ENCODE measurements around the gene PFKL.
"Not testable (repeated sequence)": the region's sequence is repeated elsewhere in the genome, so short reads cannot be mapped to it uniquely, and the experiment has no call there.

Gene PFKL

DNA sequence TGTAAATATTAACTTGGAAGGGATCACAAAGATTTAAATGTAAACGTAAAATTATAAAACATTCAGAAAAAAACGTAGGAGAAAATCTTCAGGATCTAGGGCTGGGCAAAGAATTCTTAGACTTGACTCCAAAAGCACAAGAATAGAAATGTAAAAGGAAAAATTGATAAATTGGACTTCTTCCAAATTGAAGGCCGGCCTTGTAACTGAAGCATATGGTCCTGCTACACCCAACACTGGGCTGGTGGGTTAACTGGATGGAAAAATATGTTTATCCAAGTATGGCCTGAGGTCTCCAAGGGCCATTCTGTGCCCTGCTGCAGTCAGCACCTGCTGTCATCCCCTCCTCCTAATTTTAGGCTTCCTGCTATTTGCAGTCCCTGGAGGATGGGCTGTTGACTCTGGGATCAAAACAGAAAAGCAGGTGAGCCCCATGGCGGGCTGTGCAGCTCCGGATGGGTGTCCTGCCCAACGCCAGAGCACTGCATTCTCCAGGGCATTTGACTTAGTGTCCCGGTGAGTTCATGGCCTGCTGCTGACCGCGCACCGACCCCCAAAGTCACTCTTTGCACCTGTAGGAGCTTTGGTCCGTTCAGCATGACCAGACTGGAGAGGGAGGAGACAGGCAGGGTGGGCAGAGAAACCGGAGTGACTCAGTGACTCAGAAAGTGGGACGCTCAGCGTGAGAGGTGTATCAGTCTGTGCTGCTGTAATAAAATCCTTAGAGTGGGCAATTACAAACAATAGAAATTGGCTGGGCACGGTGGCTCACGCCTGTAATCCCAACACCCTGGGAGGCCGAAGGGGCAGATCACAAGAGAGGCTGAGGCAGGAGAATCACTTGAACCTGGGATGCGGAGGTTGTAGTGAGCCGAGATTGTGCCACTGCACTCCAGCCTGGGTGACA lies 20.2 kb upstream of the PFKL start:
- no peak for DNase-seq

DNA sequence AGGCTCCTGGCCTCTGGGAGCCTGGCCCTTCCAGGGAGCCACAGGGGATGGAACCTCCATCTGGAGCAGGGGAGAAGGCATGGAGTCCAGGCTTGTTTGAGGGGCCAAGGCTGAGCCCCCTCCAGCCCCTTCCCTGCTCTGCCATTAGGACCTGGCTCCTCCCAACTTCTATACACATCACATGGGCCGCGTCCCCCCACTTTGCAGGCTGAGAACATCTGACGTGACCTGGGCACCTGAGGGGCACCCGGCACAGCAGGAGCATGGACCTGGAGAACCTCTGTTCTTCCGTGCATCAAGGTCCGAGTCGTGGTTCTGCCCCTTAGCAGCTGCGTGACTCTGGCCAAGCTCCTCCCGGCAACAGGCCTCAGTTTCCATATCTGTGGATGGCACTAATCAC lies 18.1 kb upstream of the PFKL start:
- no peak for DNase-seq

DNA sequence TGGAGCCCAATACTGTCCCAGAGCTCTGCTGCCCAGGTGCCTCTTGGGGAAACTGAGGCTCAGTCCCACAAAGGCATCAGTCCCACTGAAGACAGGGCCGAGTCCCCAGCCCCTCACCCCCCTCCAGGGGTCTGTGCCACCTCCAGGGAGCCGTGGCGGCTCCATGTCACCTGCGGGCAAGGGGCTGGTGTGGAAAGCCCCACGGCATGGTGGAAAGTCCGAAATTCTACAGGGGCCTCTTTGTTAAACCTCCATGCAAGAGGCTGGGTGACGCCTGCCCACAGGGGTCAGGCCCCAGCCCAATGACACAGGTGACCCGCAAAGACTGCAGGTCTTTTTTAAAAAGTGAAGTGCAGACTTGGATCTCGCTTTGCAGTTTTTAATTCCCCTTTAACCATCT lies 17.5 kb upstream of the PFKL start:
- DNase-seq: no peak

DNA sequence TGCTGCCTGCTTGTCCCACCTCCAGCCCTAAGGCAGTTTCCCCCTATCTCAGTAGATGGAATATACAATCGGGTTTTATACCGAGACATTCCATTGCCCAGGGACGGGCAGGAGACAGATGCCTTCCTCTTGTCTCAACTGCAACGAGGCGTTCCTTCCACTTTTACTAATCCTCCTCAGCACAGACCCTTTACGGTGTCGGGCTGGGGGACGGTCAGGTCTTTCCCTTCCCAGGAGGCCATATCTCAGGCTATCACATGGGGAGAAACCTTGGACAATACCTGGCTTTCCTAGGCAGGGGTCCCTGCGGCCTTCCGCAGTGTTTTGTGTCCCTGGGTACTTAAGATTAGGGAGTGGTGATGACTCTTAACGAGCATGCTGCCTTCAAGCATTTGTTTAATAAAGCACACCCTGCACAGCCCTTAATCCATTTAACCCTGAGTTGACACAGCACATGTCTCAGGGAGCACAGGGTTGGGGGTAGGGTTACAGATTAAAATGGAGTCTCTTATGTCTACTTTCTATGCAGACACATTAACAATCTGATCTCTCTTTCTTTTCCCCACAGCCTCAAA lies 16.6 kb upstream of the PFKL start:
- DNase-seq: not testable (repeated sequence)

DNA sequence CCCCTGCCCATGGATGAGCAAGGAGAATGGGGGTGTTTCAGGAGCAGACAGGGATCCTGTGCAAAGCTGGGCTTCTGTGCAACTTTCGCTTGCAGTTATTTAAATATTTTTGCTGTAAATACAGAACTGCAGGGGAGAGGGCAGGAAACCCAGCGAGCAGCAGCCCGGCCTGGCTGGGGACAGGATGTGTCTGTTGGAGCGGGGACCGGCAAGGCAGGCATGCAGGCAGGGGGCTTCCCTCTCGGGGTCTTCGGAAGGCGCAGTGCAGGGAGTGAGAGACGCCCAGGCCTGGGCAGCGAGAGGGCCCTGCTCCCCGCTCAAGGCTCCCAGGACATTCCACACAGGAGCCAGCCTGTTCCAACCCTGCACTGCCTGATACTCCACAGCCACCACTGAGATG lies 15.9 kb upstream of the PFKL start:
- DNase-seq: no peak

DNA sequence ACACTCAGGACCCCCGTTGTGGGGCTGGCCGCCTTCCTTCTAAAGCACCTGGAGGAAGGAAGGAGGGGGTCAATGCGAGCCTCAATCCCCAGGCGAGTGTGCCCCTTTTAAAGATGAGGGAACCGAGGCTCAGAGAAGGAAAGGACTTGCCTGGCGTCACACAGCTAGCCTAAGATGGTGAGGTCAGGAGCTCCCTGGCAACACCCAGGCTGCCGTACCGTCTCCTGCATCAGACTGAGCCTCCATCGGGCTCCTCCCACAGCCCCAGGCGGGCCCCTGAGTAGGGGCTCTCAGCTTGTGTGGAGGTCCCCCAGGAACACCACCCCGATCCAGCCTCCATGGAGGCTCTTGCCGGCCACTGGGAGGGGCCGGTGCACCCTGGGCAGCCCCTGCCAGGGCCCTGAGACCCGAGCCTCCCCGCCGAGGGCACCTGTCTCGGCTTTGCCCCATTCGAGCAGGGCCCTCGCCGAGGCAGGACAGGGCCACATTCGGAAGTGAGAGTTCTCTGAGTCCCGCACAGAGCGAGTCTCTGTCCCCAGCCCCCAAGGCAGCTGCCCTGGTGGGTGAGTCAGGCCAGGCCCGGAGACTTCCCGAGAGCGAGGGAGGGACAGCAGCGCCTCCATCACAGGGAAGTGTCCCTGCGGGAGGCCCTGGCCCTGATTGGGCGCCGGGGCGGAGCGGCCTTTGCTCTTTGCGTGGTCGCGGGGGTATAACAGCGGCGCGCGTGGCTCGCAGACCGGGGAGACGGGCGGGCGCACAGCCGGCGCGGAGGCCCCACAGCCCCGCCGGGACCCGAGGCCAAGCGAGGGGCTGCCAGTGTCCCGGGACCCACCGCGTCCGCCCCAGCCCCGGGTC lies 14.5 kb upstream of the PFKL start, which contains the start of gene AIRE:
Gene AIRE (plus strand): TSS at position 739 of the 855 bp plus-strand sequence. CDS start 131 bp downstream, outside the sequence.
- no peak for DNase-seq

DNA sequence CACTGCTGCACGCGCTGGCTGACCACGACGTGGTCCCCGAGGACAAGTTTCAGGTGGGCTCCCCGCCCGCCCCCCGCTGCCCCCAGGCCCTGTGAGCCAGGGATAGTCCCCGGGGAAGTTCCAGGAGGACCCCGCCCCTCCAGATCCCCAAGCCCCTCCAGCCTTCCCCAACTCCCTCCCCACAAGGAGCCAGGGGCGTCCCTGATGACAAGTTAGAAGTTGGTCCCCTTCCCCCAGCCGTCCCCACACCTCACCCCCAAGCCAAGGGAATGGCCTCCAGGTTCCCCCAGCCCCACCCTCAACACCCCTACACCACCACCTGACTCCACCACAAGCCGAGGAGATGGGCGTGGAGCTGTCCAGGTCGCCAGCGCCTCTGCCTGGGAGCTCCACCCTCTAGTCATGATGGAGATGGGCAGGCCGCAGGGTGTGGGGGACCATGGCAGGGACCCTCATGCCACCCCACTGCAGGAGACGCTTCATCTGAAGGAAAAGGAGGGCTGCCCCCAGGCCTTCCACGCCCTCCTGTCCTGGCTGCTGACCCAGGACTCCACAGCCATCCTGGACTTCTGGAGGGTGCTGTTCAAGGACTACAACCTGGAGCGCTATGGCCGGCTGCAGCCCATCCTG lies 13.7 kb upstream of the PFKL start:
- no peak for DNase-seq

DNA sequence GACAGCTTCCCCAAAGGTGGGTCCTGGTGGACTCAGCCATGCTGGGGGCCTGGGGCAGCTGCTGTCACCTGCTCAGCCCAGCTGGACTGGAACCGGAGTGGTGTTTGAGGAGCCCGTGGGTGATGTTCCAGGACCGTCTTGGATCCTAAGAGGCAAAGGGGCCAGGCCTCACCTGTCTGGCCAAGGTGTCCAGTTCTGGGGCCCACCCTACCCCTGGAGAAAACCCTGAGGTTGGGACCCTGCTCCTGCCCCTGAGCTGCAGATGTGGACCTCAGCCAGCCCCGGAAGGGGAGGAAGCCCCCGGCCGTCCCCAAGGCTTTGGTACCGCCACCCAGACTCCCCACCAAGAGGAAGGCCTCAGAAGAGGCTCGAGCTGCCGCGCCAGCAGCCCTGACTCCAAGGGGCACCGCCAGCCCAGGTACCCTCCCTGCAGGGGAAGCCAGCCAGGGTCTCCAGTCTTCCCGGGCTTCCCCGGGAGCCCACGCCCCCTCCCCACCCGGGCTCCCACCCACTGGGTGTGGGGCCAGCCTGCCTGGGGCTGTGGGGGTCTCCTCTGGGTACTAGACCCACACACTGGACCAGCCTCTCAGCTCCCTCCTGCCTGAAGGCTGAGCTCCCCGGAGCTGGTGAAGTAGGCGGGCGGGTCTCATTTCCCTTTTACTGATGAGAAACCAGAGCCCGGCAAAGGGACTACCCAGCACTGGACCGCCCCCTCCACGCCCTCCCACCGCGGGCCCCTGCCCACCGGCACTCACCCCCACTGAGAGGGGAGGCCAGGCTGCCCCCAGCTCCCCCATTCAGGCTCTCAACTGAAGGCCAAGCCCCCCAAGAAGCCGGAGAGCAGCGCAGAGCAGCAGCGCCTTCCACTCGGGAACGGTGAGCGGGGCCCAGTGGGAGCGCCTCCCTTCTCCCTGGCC lies 12.9 kb upstream of the PFKL start:
- DNase-seq: no peak

DNA sequence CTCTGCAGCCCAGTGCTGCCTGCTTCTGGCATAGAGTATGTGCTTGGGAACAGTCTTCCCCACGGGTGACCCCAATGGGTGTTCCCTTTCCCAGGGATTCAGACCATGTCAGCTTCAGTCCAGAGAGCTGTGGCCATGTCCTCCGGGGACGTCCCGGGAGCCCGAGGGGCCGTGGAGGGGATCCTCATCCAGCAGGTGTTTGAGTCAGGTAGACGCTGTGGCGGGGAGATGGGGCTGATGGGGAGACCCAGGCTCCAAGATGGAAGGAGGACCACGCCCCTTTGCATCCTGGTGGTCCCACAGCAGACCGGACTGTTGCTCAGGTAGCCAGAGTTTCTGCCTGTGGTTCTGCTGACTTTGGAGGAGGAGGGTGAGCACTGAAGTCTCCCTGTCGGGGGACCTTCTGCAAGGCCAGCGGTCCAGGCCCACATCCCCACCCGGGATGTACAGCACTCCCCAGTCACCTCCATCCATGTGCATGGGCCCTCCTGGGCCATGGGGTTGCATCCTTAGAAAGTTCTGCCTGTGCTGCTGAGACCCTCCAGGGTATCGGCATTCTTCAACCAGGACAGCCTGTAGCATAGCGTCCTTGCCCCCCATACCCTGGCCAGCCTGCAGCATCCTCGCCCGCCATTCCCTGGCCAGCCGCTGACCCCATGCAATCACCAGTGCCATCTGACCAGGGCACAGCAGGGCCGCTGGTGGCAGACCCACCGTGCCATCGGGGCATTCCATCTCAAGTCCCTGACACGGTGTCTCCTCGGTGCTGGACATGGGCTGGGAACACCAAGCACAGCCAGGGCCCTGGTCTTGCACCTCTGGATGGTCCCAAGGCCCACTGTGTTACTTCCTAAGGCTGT lies 11.4 kb upstream of the PFKL start:
- DNase-seq: no peak

DNA sequence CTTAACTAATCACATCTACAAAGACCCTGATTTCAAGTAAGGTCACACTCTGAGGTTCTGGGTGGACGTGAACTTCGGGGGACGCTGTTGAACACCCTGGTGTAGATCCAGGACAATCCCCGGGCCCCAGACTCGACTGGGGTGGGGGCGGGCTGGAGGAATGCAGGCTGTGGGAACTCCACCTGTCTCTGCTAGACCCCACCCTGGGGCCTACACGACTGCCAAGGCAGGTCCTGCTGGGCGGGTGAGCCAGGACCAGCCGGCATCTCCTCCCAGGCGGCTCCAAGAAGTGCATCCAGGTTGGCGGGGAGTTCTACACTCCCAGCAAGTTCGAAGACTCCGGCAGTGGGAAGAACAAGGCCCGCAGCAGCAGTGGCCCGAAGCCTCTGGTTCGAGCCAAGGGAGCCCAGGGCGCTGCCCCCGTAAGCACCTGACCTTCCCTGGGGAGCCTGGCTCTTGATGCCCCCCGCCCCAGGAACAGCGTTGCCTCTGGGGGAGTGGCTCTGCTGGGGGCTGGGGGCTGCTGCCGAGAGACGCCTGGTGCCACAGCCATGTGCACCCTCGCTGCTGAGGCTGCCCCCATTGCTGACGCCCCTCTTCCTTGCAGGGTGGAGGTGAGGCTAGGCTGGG lies 10.4 kb upstream of the PFKL start:
- no peak for DNase-seq

DNA sequence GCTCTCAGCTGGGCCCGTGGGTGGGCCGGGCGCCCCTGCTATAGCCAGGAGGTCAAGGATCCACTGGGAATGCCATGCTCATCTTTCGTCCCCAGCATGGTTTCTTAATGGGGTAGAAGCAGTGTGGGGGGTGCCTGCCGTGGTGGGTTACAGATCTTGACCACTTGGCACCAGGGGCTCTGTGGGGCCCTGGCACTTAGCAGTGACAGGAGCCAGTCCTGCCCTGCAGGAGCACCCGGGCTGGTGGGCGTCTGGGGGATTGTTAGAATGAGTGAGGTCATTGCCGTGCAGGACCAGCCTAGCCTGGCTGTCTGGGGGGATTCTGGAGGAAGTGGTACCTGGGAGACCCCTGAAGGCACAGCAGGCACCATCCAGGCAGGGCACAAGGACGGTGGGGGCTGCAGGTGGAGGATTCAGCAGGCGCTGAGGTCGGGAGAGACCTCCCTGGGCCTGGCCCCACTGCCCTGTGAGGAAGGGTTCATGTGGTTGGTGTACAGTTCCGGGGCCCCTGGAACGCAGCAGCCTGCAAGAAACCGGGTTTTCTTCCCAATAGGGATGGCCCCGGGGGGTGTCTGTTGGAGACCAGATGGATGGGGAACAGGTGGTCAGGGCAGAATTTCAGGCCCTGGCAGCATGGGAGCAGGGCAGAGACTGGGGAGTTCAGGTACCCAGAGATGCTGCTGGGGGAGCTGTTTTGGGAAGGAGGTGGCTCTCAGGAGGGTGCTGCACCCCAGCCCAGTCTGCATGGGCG lies 9.4 kb upstream of the PFKL start:
- DNase-seq: no peak

DNA sequence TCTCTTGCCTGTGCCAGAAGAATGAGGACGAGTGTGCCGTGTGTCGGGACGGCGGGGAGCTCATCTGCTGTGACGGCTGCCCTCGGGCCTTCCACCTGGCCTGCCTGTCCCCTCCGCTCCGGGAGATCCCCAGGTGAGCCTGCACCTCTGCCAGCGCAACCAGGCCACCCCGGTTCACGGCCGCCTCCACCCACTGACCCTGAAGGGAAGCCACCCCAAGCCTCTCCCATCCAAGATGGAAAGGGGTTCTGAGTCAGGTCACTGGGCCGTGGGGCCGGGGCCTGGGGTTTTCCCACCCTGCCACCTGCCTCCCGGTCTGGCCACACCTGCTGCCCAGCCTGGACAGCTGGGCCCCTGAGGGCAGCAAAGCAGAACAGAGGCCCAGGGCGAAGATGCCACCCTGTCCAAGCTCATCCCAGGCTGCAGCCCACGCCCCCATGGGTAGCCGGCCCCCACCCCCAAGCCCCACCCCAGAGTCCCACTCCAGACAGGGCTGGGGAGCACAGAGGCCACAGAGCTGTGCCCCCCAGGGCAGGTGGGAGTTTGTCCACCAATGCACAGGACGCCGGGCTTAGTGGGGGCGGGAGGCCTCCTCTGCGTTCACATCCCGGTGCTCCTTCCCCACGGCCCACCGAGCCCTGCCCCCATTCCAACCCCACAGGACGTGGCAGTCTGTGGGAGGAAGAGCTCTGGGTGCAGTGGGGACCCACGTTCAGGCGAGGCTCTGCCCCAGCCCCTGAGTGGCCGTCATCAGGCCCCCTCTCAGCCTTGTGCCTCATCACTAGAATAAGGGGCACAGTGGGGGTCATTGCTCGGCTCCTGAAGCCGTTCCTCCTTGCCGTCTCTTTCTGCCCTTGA lies 8.5 kb upstream of the PFKL start:
- DNase-seq: no peak

DNA sequence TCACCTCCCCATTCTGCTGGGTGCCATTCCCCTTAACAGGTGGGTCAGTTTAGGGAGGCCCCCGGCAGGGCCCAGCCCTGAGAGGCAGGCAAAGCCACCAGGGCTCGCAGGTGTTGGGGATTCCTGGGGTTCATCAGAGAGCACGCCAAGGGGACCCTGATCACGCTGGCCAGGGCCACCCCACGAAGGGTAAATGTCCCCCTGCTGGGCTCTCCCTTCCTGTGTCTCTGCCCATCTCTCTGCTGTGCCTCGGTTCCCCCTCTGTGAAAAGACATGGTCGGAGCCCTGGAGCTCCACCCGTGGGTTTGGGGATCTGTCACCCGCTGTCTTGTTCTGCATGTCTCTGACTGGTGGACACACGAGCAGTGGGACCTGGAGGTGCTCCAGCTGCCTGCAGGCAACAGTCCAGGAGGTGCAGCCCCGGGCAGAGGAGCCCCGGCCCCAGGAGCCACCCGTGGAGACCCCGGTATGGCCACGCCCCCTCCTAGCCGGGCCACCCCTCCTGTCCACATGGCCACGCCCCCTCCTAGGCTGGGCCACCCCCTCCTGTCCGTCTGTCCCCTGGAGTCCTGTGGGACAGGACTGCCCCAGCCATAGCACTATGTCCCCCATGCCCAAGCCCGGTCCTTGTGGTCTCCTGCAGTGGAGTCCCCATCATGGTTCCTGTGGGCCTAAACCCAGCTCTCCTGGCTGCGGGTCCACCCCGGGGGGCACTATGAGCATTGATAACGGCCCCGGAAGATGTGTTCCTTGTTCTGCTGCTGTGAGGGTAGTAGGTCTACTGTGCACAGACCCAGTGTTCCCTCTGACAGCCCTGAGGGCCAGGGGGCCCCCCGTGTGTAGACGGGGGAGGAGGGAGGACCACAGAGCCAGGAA lies 7.7 kb upstream of the PFKL start:
- no peak for DNase-seq

DNA sequence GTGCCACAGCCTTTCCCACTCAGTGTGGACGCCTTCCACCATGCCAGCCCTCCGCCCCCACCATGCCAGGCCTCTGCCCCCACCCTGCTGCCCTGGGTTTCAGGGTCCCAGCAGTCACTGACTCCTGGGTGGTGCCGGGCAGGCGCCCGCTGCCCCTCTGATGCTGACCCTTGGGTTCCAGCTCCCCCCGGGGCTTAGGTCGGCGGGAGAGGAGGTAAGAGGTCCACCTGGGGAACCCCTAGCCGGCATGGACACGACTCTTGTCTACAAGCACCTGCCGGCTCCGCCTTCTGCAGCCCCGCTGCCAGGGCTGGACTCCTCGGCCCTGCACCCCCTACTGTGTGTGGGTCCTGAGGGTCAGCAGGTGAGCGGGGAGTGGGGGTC lies 7.0 kb upstream of the PFKL start:
- DNase-seq: no peak

DNA sequence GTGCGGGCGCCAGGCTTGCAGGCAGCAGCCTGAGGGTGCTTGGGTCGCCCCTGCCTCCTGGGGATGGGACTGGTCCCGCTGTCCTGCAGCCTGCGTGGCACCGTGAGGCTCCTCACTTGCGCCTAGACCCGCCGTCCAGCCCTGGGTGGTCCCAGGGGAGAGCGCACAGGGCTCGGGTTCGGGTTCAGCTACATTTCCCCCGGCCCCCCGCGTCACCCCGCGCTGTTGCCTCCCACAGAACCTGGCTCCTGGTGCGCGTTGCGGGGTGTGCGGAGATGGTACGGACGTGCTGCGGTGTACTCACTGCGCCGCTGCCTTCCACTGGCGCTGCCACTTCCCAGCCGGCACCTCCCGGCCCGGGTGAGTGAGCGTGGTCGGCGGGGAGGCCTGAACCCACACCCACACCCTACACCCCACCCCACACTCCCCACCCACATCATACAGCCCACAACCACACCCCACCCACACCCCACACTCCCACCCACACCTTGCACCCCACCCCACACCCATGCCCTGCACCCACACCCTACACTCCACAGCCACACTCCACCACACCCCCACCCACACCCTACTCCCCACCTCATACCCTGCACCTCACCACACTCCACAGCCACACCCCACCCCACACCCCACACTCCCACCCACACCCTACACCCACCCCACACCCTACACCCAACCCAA lies 6.2 kb upstream of the PFKL start:
- no peak for DNase-seq

DNA sequence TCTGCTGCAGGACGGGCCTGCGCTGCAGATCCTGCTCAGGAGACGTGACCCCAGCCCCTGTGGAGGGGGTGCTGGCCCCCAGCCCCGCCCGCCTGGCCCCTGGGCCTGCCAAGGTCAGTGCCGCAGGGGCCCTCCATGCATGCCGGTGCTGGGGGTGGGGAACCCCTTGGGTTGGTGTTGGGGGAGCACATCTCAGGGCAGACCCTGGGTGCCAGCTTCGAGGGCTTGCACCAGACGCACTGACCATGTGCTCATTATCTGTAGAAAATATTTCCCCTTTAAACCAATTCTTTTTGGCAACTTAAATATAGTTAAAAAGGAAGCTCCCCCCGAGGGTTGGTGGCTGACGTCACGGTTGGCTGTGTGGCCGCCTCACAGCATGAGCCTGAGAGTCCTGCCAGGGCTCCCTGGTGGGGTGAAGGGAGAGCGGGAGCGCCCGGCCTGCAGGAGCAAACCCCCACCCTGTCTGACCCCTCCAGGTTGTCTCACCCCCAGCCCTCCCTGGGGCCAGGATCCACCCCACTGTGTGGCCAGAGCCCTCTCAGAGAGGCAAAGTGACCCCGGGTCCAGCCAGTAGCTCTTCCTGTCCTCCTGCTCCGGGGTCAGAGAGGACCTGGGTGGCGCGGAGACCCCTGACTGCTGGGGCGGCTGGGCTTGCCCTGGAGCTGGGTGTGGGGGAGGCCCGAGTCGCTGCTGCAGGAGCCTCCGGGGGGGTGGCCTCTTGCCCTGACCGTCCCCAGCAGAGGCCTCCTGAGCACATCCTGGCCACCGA lies 5.3 kb upstream of the PFKL start:
- DNase-seq: no peak

Measured in NCI-H2081 treated with DMSO at 0.1 percent for 48 hours (cell line).